ENCODE results near the gene BICD2.

- TF ChIP-seq ZNF274 (CRISPR knock-in tag; IDR thresholded peaks at IDR 0.05) (no peak), NFYB (CRISPR knock-in tag; IDR thresholded peaks at IDR 0.05) (no peak), RFXAP (CRISPR knock-in tag; IDR thresholded peaks at IDR 0.05; ENCODE audit: borderline replicate concordance) (no peak)
These were observed 49.0 kb downstream of the BICD2 start for GRCh38 chr9:92715488-92716231.

Measured in HepG2 (cell line).